NCI-H1092 treated with DMSO at 0.1 percent for 48 hours (cell line): ENCODE data around the gene IRF9.

Experiments used
- DNase-seq: peaks from one replicate; lab custom pipeline; 2025; lab: John Stamatoyannopoulos, UW

IRF9 gene

GRCh38 chr14:24149302-24149969 lies 11.6 kb upstream of the IRF9 start:
- no peak for DNase-seq

DNA sequence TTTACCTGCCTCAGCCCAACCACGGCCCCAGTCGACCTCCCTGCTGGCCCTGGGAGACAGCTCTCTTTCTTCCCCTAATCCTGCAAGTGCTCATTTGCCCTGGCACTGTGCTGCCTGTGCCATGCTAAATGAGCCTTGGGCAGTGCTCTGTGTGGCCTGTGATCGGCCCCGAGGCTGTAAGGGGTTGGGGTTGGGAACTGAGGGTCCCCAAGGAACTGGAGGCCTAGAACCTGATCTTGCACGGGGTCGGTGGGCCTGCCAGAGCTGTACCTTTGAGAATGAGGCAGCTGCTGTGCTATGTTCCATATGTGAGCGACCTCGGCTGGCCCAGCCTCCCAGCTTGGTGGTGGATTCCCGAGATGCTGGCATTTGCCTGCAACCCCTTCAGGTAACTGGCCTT lies 11.0 kb upstream of the IRF9 start:
- no peak for DNase-seq

- no peak for DNase-seq
Measured at GRCh38 chr14:24150567-24150966, 10.5 kb upstream of the IRF9 start.

DNA sequence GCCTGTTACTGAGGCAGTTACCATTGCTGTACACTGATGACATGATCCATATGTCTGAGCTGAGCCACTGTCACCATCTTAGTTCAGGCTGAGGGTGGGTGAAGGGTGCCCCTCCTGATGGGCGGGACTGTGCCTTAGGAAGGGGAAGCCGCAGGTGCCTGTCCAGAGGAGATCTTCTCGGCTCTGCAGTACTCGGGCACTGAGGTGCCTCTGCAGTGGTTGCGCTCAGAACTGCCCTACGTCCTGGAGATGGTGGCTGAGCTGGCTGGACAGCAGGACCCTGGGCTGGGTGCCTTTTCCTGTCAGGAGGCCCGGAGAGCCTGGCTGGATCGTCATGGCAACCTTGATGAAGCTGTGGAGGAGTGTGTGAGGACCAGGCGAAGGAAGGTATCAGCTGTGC lies 10.1 kb upstream of the IRF9 start:
- no peak for DNase-seq

- DNase-seq, result no peak
Measured at GRCh38 chr14:24151404-24152080, 9.5 kb upstream of the IRF9 start.

DNA sequence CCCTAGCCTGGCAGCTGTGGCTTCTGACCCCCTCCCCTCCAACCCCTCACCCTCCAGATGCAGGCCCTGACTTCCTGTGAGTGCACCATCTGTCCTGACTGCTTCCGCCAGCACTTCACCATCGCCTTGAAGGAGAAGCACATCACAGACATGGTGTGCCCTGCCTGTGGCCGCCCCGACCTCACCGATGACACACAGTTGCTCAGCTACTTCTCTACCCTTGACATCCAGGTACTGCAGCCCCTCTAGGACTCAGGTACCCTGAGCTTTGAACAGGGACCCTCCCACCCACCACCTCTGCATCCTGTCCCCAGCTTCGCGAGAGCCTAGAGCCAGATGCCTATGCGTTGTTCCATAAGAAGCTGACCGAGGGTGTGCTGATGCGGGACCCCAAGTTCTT lies 6.0 kb upstream of the IRF9 start:
- no peak for DNase-seq

- DNase-seq, result no peak
Measured at GRCh38 chr14:24156840-24157239, 4.2 kb upstream of the IRF9 start.

DNA sequence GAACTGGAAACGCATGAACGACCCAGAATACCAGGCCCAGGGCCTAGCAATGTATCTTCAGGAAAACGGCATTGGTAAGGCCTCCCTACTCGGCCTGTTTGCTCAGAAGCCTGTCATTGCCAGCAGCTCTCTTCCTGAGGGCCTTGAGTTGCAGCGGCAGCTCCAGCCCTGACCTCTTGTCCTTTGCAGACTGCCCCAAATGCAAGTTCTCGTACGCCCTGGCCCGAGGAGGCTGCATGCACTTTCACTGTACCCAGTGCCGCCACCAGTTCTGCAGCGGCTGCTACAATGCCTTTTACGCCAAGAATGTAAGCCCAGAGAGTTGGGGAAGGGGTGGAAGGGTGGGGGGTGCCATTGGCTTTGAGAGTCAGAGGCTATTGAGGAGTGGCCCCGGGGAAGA lies 3.7 kb upstream of the IRF9 start:
- DNase-seq, result no peak

GRCh38 chr14:24159777-24160498 lies 1.1 kb upstream of the IRF9 start:
- DNase-seq, result no peak

DNA sequence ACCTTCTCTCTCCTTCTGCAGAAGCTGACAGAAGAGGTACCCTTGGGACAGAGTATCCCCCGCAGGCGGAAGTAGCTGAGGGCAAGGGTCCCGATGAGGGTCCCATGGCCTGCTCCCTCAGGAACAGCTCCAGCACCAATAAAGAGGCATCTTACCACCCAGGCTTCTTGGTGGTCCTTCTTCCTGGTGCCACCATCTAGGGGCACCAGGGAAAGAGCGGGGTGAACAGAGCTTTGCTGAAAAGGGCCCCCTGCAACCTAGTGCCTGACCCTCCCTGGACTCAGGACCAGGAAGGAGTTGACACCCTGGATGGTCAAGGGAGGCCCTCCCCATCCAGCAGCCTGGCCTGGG lies 591 bp upstream of the IRF9 start:
- DNase-seq, result no peak

- no peak for DNase-seq
Measured at GRCh38 chr14:24162093-24162492, 1.0 kb downstream of the IRF9 start.

GRCh38 chr14:24164518-24164991 lies 3.5 kb downstream of the IRF9 start:
- DNase-seq, result no peak

DNA sequence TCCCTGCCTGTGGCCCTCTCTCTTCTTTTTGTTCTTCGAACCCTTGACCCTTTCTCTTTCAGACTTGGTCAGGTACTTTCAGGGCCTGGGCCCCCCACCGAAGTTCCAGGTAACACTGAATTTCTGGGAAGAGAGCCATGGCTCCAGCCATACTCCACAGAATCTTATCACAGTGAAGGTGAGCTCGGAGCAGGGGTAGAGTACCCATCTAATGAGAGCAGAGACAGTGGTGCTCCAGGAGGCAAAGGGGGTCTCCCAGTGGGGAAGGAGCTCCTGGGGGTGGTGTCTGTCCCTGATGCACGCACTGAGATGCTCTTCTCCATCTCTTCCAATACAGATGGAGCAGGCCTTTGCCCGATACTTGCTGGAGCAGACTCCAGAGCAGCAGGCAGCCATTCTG lies 4.7 kb downstream of the IRF9 start:
- DNase-seq, result no peak

- no peak for DNase-seq
Measured at GRCh38 chr14:24167469-24168114, 6.5 kb downstream of the IRF9 start.

DNA sequence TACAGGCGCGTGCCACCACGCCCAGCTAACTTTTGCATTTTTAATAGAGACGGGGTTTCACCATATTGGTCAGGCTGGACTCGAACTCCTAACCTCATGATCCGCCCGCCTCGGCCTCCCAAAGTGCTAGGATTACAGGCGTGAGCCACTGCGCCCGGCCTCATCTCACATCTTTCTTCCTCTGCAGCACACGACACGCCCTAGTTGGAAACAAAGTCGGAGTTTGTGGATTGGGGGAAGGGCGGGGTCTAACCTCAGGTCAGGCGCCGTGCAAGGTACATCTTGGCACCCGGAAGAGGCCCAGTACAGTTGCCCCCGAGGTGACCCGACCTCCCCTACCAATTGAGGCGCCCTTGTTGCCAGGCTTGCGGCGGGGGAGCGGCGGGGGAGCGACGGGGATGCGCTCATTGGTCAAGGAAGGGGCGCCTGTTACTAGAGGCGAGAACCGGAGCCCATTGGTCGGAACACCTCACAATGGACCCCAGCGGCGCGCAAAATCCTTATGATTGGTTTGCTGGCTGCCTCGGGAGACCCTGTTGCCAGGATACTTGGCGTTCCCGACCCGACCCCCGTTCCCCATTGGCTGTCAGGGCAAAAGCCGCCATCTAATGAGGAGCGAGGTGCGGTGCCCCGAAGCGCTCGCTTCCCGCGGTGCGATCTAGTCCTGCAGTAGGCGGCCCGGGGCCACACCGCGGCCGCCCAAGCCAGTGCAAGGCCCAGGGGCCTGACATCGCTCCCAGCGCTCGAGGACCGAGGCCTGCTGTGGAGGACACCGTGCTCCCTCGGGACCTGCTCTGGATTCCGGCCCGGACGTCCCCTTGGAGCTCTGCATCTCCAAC lies 10.6 kb downstream of the IRF9 start, which contains the start of gene REC8:
REC8 (plus strand) TSS at position 659 of the 839 bp plus-strand sequence. CDS start 473 bp downstream, outside the sequence.
- peak; percentile 96 for DNase-seq

DNA sequence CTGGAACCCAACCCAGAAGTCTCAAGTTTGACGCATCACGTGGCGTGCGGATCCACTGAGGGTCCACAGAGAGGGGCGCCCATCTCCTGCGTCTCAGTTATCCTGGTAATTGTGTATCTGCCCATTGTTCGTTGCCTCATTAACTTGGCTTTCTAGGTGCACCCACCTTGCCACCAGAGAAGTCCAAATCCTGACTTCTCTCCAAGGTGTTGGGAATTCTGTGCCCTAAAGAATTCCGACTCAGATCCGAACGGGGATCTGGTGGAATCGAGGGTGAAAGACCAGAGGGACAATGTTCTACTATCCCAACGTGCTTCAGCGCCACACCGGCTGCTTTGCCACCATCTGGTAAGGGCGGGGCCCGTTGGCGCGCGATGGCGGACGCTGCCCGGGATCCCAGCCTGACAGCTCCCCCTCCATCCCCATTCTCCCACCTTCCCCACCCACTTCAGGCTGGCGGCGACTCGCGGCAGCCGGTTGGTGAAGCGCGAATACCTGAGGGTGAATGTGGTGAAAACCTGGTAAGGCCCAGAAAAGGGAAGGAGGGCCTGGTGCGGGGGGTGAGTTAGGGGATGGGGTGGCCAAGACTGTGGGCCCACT lies 11.3 kb downstream of the IRF9 start:
- DNase-seq, result no peak

DNA sequence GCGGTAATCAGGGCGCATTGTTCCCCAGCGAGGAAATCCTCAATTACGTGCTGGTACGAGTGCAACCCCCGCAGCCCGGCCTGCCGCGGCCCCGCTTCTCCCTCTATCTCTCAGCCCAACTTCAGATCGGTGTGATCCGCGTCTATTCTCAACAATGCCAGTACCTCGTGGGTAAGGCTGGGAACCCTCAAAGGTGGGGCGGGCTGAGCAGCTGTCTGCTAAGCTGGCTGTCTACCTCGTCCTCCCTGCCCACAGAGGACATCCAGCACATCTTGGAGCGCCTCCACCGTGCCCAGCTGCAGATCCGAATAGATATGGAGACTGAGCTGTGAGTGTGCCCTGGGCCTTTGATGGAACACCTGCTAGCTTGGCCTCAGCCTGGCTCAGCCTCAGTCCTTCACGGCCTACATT lies 11.8 kb downstream of the IRF9 start:
- DNase-seq, result no peak

GRCh38 chr14:24176599-24176998 lies 15.5 kb downstream of the IRF9 start:
- DNase-seq, result no peak

DNA sequence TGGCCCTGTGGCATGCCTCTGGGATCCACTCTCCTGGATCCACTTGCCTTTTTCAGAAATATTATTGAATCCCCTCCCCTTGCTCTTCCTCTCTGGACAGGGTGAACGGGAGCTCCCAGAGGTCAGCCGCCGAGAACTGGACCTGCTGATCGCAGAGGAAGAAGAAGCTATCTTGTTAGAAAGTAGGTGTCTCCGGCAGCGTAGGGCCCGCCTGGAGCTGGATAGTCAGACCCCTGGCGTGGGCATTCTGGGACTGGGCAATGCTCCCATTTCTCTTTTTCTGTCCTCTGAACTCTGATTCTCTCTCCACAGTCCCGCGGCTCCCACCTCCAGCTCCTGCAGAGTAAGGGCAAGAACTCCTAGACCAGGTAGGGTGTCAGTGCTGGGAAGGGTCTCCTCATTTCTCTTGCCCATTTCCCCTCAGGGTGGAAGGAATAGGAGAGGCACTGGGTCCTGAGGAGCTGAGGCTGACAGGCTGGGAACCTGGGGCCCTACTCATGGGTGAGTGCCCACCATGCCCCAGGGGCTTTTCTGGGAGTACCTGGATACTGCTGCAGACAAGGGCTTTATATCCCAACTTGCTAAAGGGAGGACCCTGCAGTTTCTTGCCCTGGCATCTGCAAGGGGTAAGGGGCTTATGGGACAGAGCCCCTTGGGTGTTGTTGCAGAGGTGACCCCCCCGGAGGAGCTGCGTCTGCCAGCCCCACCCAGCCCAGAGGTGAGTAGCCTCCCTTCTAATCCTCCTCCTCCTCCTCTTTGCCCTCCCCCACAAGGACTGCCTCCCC lies 16.2 kb downstream of the IRF9 start:
- DNase-seq, result no peak

DNA sequence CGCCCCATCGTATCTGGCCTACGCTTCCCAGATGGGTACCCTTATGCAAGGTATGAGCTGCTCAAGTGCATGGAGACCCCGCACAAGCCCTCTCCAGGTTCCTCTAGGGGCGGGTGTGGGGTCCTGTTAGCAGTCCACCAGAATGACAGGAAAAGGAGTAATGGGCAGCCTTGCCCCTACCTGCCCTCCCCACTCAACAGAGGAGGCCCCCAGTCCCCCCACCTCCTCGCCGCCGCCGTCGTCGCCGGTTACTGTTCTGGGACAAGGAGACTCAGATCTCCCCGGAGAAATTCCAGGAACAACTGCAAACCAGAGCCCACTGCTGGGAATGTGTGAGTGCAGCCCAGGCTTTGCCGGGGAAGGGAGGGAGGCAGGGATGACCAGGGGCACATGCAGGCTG lies 16.8 kb downstream of the IRF9 start:
- DNase-seq, result no peak
